ENCODE data around the gene MYMX.

- TF ChIP-seq, protein P1, sequence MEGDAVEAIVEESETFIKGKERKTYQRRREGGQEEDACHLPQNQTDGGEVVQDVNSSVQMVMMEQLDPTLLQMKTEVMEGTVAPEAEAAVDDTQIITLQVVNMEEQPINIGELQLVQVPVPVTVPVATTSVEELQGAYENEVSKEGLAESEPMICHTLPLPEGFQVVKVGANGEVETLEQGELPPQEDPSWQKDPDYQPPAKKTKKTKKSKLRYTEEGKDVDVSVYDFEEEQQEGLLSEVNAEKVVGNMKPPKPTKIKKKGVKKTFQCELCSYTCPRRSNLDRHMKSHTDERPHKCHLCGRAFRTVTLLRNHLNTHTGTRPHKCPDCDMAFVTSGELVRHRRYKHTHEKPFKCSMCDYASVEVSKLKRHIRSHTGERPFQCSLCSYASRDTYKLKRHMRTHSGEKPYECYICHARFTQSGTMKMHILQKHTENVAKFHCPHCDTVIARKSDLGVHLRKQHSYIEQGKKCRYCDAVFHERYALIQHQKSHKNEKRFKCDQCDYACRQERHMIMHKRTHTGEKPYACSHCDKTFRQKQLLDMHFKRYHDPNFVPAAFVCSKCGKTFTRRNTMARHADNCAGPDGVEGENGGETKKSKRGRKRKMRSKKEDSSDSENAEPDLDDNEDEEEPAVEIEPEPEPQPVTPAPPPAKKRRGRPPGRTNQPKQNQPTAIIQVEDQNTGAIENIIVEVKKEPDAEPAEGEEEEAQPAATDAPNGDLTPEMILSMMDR (IDR thresholded peaks at IDR 0.05; ENCODE audit: insufficient read depth, low read depth, low read length), result no peak
- TF ChIP-seq EZH2 (IDR thresholded peaks at IDR 0.05; ENCODE audit: insufficient read depth, low read length), result no peak
Observed at GRCh38 chr6:44233567-44234100, 16.9 kb downstream of the MYMX start.
